HG03442 (cell line): ENCODE measurements around the gene FAM20C.

Experiments
- ATAC-seq: cut with Tn5 transposase; IDR thresholded peaks from one replicate; pipeline ENCODE4 v1.9.1; 2021; ENCODE audit warnings: mild to moderate bottlenecking, moderate library complexity; ENCODE audit not compliant: unreplicated experiment

Gene FAM20C

GRCh38 chr7:158771-159170 is 33.6 kb upstream of the FAM20C start:
- ATAC-seq: no peak

- no peak for ATAC-seq
Measured at GRCh38 chr7:159370-160270, 32.8 kb upstream of the FAM20C start.

GRCh38 chr7:160958-161725 is 31.2 kb upstream of the FAM20C start:
- no peak for ATAC-seq

- no peak for ATAC-seq
Measured at GRCh38 chr7:162632-163297, 29.6 kb upstream of the FAM20C start.

- no peak for ATAC-seq
Measured at GRCh38 chr7:163298-163695, 29.1 kb upstream of the FAM20C start.

GRCh38 chr7:163971-164881 is 28.1 kb upstream of the FAM20C start:
- ATAC-seq: no peak

GRCh38 chr7:164882-165660 is 27.3 kb upstream of the FAM20C start:
- ATAC-seq: no peak

GRCh38 chr7:165661-166337 is 26.6 kb upstream of the FAM20C start:
- ATAC-seq: no peak

GRCh38 chr7:166338-167060 is 25.9 kb upstream of the FAM20C start:
- no peak for ATAC-seq

GRCh38 chr7:167090-167855 is 25.1 kb upstream of the FAM20C start:
- no peak for ATAC-seq

GRCh38 chr7:167976-168791 is 24.2 kb upstream of the FAM20C start:
- no peak for ATAC-seq

- no peak for ATAC-seq
Measured at GRCh38 chr7:169276-170172, 22.8 kb upstream of the FAM20C start.

GRCh38 chr7:170551-171363 is 21.6 kb upstream of the FAM20C start:
- no peak for ATAC-seq

GRCh38 chr7:171364-171904 is 20.9 kb upstream of the FAM20C start:
- ATAC-seq: no peak
